Measurements from ENCODE around the gene MARCO. TPM values are rescaled to one million over a fixed set of nuclear protein-coding genes. Genes with fewer than 3 reads are reported as not detected.

The MARCO gene
- polyA plus RNA-seq, 1 donor from 2014 or later, result not detected

- H3K4me3 ChIP-seq (ENCODE audit: low read length), result no peak overlapping the region
- H3F3A ChIP-seq (ENCODE audit: insufficient read depth, low read length, poor library complexity, severe bottlenecking), result no peaks in the 10 kb centered on the region
- no peaks in the 10 kb centered on the region for H3K79me2 ChIP-seq (replicated peaks; ENCODE audit: insufficient read depth, low read length)
- H2AFZ ChIP-seq (ENCODE audit: low read depth, low read length), result no peak overlapping the region
- H3K27me3 ChIP-seq (ENCODE audit: insufficient read depth, low read depth, low read length), result no peaks in the 10 kb centered on the region
- no peak for TF ChIP-seq RAD21 (conservative IDR thresholded peaks at IDR 0.05)
- no peak for TF ChIP-seq CTCF (IDR thresholded peaks at IDR 0.05; ENCODE audit: poor library complexity, severe bottlenecking)
- TF ChIP-seq POLR2AphosphoS5 (IDR thresholded peaks at IDR 0.05), result no peak
- no peak for TF ChIP-seq SMC3 (conservative IDR thresholded peaks at IDR 0.05; ENCODE audit: poor library complexity)
- no peaks in the 10 kb centered on the region for H3K36me3 ChIP-seq (ENCODE audit: insufficient read depth, low read length)
- H3K27ac ChIP-seq (ENCODE audit: low read length), result no peak overlapping the region
- no peaks in the 10 kb centered on the region for H3K9me2 ChIP-seq (ENCODE audit: insufficient read depth, low read length)
- no peaks in the 10 kb centered on the region for H3K9me3 ChIP-seq (ENCODE audit: low read length)
- H3K9ac ChIP-seq (ENCODE audit: low read length), result no peak overlapping the region
- no peaks in the 10 kb centered on the region for H4K20me1 ChIP-seq (ENCODE audit: insufficient read depth)
- H3K4me2 ChIP-seq (ENCODE audit: low read length), result no peak overlapping the region
Observed at GRCh38 chr2:118922254-118922653, 19.7 kb upstream of the MARCO start.

- H3K79me2 ChIP-seq (replicated peaks; ENCODE audit: insufficient read depth, low read length), result no peaks in the 10 kb centered on the region
- no peaks in the 10 kb centered on the region for H3F3A ChIP-seq (ENCODE audit: insufficient read depth, low read length, poor library complexity, severe bottlenecking)
- no peaks in the 10 kb centered on the region for H3K27me3 ChIP-seq (ENCODE audit: insufficient read depth, low read depth, low read length)
- TF ChIP-seq REST (IDR thresholded peaks at IDR 0.05; ENCODE audit: borderline replicate concordance), result no peak
- no peak for TF ChIP-seq MXI1 (conservative IDR thresholded peaks at IDR 0.05; ENCODE audit: poor library complexity, severe bottlenecking)
- H3K4me2 ChIP-seq (ENCODE audit: low read length), result no peak overlapping the region
- no peak overlapping the region for H2AFZ ChIP-seq (ENCODE audit: low read depth, low read length)
- H4K20me1 ChIP-seq (ENCODE audit: insufficient read depth), result no peaks in the 10 kb centered on the region
- no peak overlapping the region for H3K4me3 ChIP-seq (ENCODE audit: low read length)
- H3K27ac ChIP-seq (ENCODE audit: low read length), result no peak overlapping the region
- H3K9me3 ChIP-seq (ENCODE audit: low read length), result no peaks in the 10 kb centered on the region
- no peaks in the 10 kb centered on the region for H3K36me3 ChIP-seq (ENCODE audit: insufficient read depth, low read length)
- H3K9me2 ChIP-seq (ENCODE audit: insufficient read depth, low read length), result no peaks in the 10 kb centered on the region
- no peak overlapping the region for H3K9ac ChIP-seq (ENCODE audit: low read length)
Observed at GRCh38 chr2:118923371-118923770, 18.6 kb upstream of the MARCO start.

GRCh38 chr2:118925476-118925875, 16.5 kb upstream of the MARCO start:
- no peak overlapping the region for H2AFZ ChIP-seq (ENCODE audit: low read depth, low read length)
- no peaks in the 10 kb centered on the region for H3K9me2 ChIP-seq (ENCODE audit: insufficient read depth, low read length)
- H3F3A ChIP-seq (ENCODE audit: insufficient read depth, low read length, poor library complexity, severe bottlenecking), result no peaks in the 10 kb centered on the region
- no peak overlapping the region for H3K9ac ChIP-seq (ENCODE audit: low read length)
- no peaks in the 10 kb centered on the region for H3K36me3 ChIP-seq (ENCODE audit: insufficient read depth, low read length)
- no peak overlapping the region for H3K4me3 ChIP-seq (ENCODE audit: low read length)
- H4K20me1 ChIP-seq (ENCODE audit: insufficient read depth), result no peaks in the 10 kb centered on the region
- H3K9me3 ChIP-seq (ENCODE audit: low read length), result peaks cover 4% of the 10 kb centered on the region
- no peak overlapping the region for H3K27ac ChIP-seq (ENCODE audit: low read length)
- no peak overlapping the region for H3K4me2 ChIP-seq (ENCODE audit: low read length)
- TF ChIP-seq REST (IDR thresholded peaks at IDR 0.05; ENCODE audit: borderline replicate concordance) (no peak), MXI1 (conservative IDR thresholded peaks at IDR 0.05; ENCODE audit: poor library complexity, severe bottlenecking) (no peak), RAD21 (conservative IDR thresholded peaks at IDR 0.05) (no peak), EP300 (conservative IDR thresholded peaks at IDR 0.05; ENCODE audit: poor library complexity, severe bottlenecking) (no peak), SMC3 (conservative IDR thresholded peaks at IDR 0.05; ENCODE audit: poor library complexity) (no peak)
- H3K79me2 ChIP-seq (replicated peaks; ENCODE audit: insufficient read depth, low read length), result no peaks in the 10 kb centered on the region
- no peaks in the 10 kb centered on the region for H3K27me3 ChIP-seq (ENCODE audit: insufficient read depth, low read depth, low read length)

Data from neural cell (in vitro differentiated cells).